HepG2 (cell line): ENCODE measurements around the gene ZNF367. TPM values are rescaled to one million over a fixed set of nuclear protein-coding genes. Genes with fewer than 3 reads are reported as not detected.
A peak's percentile ranks its signal among the peaks of the same experiment; 100 is the strongest.

Experiments
- BCL6 ChIP-seq: IDR thresholded peaks from 2 replicates; pipeline ENCODE4 v1.6.1; 2016; ENCODE audit warnings: missing genetic modification reagents, missing compliant biosample characterization
- BRF2 ChIP-seq: sonication (generic); formaldehyde crosslinking; IDR thresholded peaks from 2 replicates; pipeline ENCODE4 v1.8.1; 2022; ENCODE audit warnings: mild to moderate bottlenecking, missing genetic modification reagents
- CEBPB ChIP-seq: IDR thresholded peaks from 2 replicates; pipeline ENCODE4 v1.6.1; 2011; ENCODE audit warnings: low read depth, low read length, improper control_type of control experiment, borderline replicate concordance
- CEBPG ChIP-seq: IDR thresholded peaks from 2 replicates; pipeline ENCODE4 v1.6.1; 2016
- HMGXB4 ChIP-seq, 2 experiments: sonication (generic) in 1 of 2; formaldehyde crosslinking in 1 of 2; IDR thresholded peaks; 2 replicates each; pipeline versions ENCODE4 v1.4.0 to v1.6.1; 2018 to 2020; ENCODE audit warnings: missing genetic modification reagents in 2 of 2, borderline replicate concordance in 1 of 2, low read depth in 1 of 2, mild to moderate bottlenecking in 1 of 2, missing biosample characterization in 1 of 2
- REPIN1 ChIP-seq: sonication (generic); formaldehyde crosslinking; IDR thresholded peaks from 2 replicates; pipeline ENCODE4 v1.8.0; 2022; ENCODE audit warnings: missing genetic modification reagents, low read depth, mild to moderate bottlenecking, borderline replicate concordance
- SCMH1 ChIP-seq: sonication (generic); formaldehyde crosslinking; IDR thresholded peaks from 2 replicates; pipeline ENCODE4 v1.9.0; 2021; ENCODE audit warnings: missing genetic modification reagents, mild to moderate bottlenecking, borderline replicate concordance
- ZNF20 ChIP-seq: sonication (generic); formaldehyde crosslinking; IDR thresholded peaks from 2 replicates; pipeline ENCODE4 v1.4.0; 2020; ENCODE audit warnings: mild to moderate bottlenecking, moderate library complexity, missing genetic modification reagents
- ZNF354B ChIP-seq: sonication (generic); formaldehyde crosslinking; IDR thresholded peaks from 2 replicates; pipeline ENCODE4 v1.8.0; 2022; ENCODE audit warnings: mild to moderate bottlenecking, missing genetic modification reagents
- ZNF414 ChIP-seq: sonication (generic); formaldehyde crosslinking; IDR thresholded peaks from 2 replicates; pipeline ENCODE4 v1.5.0; 2020; ENCODE audit warnings: missing genetic modification reagents
- ZNF543 ChIP-seq: sonication (generic); formaldehyde crosslinking; IDR thresholded peaks from 2 replicates; pipeline ENCODE4 v1.4.0; 2020; ENCODE audit warnings: mild to moderate bottlenecking, missing genetic modification reagents
- ZNF788 ChIP-seq: sonication (generic); formaldehyde crosslinking; IDR thresholded peaks from 2 replicates; pipeline ENCODE4 v1.5.0; 2020; ENCODE audit warnings: mild to moderate bottlenecking, missing genetic modification reagents, borderline replicate concordance
- polyA plus RNA-seq, 8 experiments: library from polyadenylated mRNA; depleted of rRNA in 3 of 8; stranded (reverse) in 7 of 8; unstranded in 1 of 8; fragments of >200 nt; fragmentation: Illumina TruSeq in 4 of 8; extraction: Trizol in 4 of 8; gene quantifications; 2 replicates each; pipeline versions ENCODE4 v1.2.1 to v1.2.3, GENCODE V29; 2011 to 2016; ENCODE audit warnings: low read depth in 4 of 8, missing spikeins in 1 of 8, mixed read lengths in 1 of 8; ENCODE audit not compliant: insufficient read depth in 1 of 8
- total RNA-seq, 5 experiments: library from RNA; depleted of rRNA; stranded (reverse); fragments of >200 nt; fragmentation: Illumina TruSeq; extraction: Trizol; gene quantifications; 2 replicates each; pipeline ENCODE4 v1.2.3, GENCODE V29; 2016; ENCODE audit warnings: low read depth in 1 of 5
- TF ChIP-seq, protein P1 (sequence below): sonication (generic); formaldehyde crosslinking; IDR thresholded peaks from 2 replicates; pipeline ENCODE4 v1.8.1; 2022; ENCODE audit warnings: low read depth, mild to moderate bottlenecking, missing genetic modification reagents
- TF ChIP-seq, protein P2 (sequence below): sonication (generic); formaldehyde crosslinking; IDR thresholded peaks from 2 replicates; pipeline ENCODE4 v1.4.0; 2020; ENCODE audit warnings: mild to moderate bottlenecking, missing genetic modification reagents
- TF ChIP-seq, protein P3 (sequence below): sonication (generic); formaldehyde crosslinking; IDR thresholded peaks from 2 replicates; pipeline ENCODE4 v1.4.0; 2020; ENCODE audit warnings: mild to moderate bottlenecking, missing genetic modification reagents
- TF ChIP-seq, protein P4 (sequence below): sonication (generic); formaldehyde crosslinking; IDR thresholded peaks from 2 replicates; pipeline ENCODE4 v1.4.0; 2020; ENCODE audit warnings: missing genetic modification reagents

ZNF367 gene
- total and polyA plus RNA-seq, 2 of the 13 experiments (the other 11 are each of a cell fraction or from before 2014, with no cell fraction given) = 2.9 to 7.7 TPM

GRCh38 chr9:96449523-96449844 lies 31.3 kb upstream of the ZNF367 start (continued):
- no peak for TF ChIP-seq SCMH1 (CRISPR knock-in tag)
- no peak for TF ChIP-seq BCL6 (CRISPR knock-in tag)
- peak in 1 of 2 experiments; percentile 24; a peak in 1 of 4 replicates for TF ChIP-seq HMGXB4 (CRISPR knock-in tag; IDR thresholded peaks at IDR 0.05; ENCODE audit: borderline replicate concordance in 1 of 2, low read depth in 1 of 2)
- TF ChIP-seq ZNF788 = no peak
- TF ChIP-seq ZNF543 (CRISPR knock-in tag) = no peak
- TF ChIP-seq ZNF414 (CRISPR knock-in tag) = no peak
- 0 out of 2 replicates have a peak, but pooled peaks have one; percentile 19 for TF ChIP-seq BRF2 (CRISPR knock-in tag)
- TF ChIP-seq, protein P1, sequence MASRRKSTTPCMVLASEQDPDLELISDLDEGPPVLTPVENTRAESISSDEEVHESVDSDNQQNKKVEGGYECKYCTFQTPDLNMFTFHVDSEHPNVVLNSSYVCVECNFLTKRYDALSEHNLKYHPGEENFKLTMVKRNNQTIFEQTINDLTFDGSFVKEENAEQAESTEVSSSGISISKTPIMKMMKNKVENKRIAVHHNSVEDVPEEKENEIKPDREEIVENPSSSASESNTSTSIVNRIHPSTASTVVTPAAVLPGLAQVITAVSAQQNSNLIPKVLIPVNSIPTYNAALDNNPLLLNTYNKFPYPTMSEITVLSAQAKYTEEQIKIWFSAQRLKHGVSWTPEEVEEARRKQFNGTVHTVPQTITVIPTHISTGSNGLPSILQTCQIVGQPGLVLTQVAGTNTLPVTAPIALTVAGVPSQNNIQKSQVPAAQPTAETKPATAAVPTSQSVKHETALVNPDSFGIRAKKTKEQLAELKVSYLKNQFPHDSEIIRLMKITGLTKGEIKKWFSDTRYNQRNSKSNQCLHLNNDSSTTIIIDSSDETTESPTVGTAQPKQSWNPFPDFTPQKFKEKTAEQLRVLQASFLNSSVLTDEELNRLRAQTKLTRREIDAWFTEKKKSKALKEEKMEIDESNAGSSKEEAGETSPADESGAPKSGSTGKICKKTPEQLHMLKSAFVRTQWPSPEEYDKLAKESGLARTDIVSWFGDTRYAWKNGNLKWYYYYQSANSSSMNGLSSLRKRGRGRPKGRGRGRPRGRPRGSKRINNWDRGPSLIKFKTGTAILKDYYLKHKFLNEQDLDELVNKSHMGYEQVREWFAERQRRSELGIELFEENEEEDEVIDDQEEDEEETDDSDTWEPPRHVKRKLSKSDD (CRISPR knock-in tag) = no peak
- TF ChIP-seq, protein P2, sequence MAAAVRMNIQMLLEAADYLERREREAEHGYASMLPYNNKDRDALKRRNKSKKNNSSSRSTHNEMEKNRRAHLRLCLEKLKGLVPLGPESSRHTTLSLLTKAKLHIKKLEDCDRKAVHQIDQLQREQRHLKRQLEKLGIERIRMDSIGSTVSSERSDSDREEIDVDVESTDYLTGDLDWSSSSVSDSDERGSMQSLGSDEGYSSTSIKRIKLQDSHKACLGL = no peak
- 0 out of 2 replicates have a peak, but pooled peaks have one; percentile 53 for TF ChIP-seq REPIN1 (CRISPR knock-in tag)
- TF ChIP-seq, protein P3, sequence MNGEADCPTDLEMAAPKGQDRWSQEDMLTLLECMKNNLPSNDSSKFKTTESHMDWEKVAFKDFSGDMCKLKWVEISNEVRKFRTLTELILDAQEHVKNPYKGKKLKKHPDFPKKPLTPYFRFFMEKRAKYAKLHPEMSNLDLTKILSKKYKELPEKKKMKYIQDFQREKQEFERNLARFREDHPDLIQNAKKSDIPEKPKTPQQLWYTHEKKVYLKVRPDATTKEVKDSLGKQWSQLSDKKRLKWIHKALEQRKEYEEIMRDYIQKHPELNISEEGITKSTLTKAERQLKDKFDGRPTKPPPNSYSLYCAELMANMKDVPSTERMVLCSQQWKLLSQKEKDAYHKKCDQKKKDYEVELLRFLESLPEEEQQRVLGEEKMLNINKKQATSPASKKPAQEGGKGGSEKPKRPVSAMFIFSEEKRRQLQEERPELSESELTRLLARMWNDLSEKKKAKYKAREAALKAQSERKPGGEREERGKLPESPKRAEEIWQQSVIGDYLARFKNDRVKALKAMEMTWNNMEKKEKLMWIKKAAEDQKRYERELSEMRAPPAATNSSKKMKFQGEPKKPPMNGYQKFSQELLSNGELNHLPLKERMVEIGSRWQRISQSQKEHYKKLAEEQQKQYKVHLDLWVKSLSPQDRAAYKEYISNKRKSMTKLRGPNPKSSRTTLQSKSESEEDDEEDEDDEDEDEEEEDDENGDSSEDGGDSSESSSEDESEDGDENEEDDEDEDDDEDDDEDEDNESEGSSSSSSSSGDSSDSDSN (CRISPR knock-in tag) = 0 out of 2 replicates have a peak, but pooled peaks have one; percentile 31
- TF ChIP-seq, protein P4, sequence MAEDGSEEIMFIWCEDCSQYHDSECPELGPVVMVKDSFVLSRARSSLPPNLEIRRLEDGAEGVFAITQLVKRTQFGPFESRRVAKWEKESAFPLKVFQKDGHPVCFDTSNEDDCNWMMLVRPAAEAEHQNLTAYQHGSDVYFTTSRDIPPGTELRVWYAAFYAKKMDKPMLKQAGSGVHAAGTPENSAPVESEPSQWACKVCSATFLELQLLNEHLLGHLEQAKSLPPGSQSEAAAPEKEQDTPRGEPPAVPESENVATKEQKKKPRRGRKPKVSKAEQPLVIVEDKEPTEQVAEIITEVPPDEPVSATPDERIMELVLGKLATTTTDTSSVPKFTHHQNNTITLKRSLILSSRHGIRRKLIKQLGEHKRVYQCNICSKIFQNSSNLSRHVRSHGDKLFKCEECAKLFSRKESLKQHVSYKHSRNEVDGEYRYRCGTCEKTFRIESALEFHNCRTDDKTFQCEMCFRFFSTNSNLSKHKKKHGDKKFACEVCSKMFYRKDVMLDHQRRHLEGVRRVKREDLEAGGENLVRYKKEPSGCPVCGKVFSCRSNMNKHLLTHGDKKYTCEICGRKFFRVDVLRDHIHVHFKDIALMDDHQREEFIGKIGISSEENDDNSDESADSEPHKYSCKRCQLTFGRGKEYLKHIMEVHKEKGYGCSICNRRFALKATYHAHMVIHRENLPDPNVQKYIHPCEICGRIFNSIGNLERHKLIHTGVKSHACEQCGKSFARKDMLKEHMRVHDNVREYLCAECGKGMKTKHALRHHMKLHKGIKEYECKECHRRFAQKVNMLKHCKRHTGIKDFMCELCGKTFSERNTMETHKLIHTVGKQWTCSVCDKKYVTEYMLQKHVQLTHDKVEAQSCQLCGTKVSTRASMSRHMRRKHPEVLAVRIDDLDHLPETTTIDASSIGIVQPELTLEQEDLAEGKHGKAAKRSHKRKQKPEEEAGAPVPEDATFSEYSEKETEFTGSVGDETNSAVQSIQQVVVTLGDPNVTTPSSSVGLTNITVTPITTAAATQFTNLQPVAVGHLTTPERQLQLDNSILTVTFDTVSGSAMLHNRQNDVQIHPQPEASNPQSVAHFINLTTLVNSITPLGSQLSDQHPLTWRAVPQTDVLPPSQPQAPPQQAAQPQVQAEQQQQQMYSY (CRISPR knock-in tag) = no peak
- no peak for TF ChIP-seq ZNF20 (CRISPR knock-in tag)
- TF ChIP-seq CEBPG (CRISPR knock-in tag) = no peak
- peak; percentile 39; the same call in 1 of the 2 replicates for TF ChIP-seq CEBPB
- no peak for TF ChIP-seq ZNF354B (CRISPR knock-in tag)
